ENCODE measurements around the gene FGD2. TPM values are rescaled to one million over a fixed set of nuclear protein-coding genes. Genes with fewer than 3 reads are reported as not detected.

FGD2 gene
- total RNA-seq, 4 donors from 2014 or later: 13.1 to 46.4 (median 29.6) TPM

DNA sequence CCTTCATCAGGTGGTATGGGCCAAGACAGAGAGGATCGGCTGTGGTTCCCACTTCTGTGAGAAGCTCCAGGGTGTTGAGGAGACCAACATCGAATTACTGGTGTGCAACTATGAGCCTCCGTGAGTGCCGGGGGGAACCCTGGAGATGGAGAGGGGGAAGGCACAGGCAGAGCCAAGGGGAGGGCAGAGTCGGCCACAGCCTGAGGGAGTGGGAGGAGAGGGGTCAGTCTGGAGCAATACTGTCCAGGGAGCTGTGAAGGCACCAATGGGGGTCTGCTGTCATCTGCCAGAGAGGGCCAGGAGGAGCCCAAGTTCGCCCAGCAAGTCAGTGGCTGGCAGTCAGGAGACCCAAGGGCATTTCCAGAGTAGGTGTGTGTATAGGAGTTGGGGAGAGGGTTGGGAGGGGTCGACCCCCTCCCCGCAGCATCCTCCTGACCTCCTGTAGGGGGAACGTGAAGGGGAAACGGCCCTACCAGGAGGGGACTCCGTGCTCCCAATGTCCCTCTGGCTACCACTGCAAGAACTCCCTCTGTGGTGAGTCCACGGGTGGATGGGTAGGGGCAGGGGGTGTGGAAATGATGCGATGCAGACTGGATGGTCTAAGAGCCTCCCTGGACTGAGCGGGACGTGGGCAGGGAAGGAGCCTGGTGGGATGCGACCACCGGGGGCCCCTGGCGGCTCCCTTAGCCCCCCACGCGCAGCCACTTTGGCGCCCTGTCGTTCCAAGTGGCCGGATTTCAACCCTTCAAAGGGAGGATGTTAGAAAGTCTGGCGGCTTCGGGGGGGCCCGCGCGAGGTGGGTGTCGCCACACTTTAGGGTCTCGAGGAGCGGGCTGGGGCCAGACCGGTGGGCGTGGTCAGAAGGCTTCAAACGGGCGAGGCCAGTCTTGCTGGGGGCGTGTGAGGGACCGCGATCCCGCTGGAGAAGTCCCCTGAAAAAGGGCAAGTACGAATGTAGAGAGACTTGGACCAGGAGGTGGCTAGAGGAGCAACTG is 43.7 kb upstream of the FGD2 start:
- WGBS, 2 donors (ENCODE audit: low coverage in 1 of 2): 62 to 80% methylated on average over 4 to 38 of the region's 40 CpGs
- TF ChIP-seq POLR2AphosphoS5 (IDR thresholded peaks at IDR 0.05): no peak
- TF ChIP-seq EP300 (IDR thresholded peaks at IDR 0.05; ENCODE audit: low read depth): no peak
- TF ChIP-seq, protein P1, sequence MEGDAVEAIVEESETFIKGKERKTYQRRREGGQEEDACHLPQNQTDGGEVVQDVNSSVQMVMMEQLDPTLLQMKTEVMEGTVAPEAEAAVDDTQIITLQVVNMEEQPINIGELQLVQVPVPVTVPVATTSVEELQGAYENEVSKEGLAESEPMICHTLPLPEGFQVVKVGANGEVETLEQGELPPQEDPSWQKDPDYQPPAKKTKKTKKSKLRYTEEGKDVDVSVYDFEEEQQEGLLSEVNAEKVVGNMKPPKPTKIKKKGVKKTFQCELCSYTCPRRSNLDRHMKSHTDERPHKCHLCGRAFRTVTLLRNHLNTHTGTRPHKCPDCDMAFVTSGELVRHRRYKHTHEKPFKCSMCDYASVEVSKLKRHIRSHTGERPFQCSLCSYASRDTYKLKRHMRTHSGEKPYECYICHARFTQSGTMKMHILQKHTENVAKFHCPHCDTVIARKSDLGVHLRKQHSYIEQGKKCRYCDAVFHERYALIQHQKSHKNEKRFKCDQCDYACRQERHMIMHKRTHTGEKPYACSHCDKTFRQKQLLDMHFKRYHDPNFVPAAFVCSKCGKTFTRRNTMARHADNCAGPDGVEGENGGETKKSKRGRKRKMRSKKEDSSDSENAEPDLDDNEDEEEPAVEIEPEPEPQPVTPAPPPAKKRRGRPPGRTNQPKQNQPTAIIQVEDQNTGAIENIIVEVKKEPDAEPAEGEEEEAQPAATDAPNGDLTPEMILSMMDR (IDR thresholded peaks at IDR 0.05): no peak
- TF ChIP-seq POLR2A (IDR thresholded peaks at IDR 0.05): no peak
- no peaks in the 10 kb centered on the region for H3K9me3 ChIP-seq
- intact Hi-C loops (cut with DNase I; ENCODE audit: low total_unique reads): no loop called here
- no peaks in the 10 kb centered on the region for H3K36me3 ChIP-seq
- H3K27me3 ChIP-seq: no peaks in the 10 kb centered on the region
- H3K27ac ChIP-seq: no peak overlapping the region
- in situ Hi-C loops (cut with MboI; ENCODE audit: low pct_ligation_motif_present in 1 of 4, low pct_unique_long_range_greater_than_20kb in 1 of 4, low sequenced_read_pairs in 3 of 4): no loop called here
- no peak for DNase-seq
- H3K4me3 ChIP-seq: no peak overlapping the region
- peaks cover 0 to 5% (median 0%) of the 10 kb centered on the region in 4 donors for H3K4me1 ChIP-seq

GRCh38 chr6:36962874-36963273 is 42.6 kb upstream of the FGD2 start:
- TF ChIP-seq POLR2AphosphoS5 (IDR thresholded peaks at IDR 0.05) (no peak), POLR2A (IDR thresholded peaks at IDR 0.05) (no peak), EP300 (IDR thresholded peaks at IDR 0.05; ENCODE audit: low read depth) (no peak)
- TF ChIP-seq, protein P1 (IDR thresholded peaks at IDR 0.05): no peak
- 81% methylated on average over 12 of the region's 12 CpGs; no CpG with 5 or more reads in 1 of the 2 donors for WGBS, 2 donors (ENCODE audit: low coverage in 1 of 2)
- H3K36me3 ChIP-seq: peaks cover 0 to 5% (median 0%) of the 10 kb centered on the region in 4 donors
- H3K4me1 ChIP-seq: peaks cover 0 to 5% (median 0%) of the 10 kb centered on the region in 4 donors
- intact Hi-C loops (cut with DNase I; ENCODE audit: low total_unique reads): no loop called here
- DNase-seq: peak; percentile 74
- H3K4me3 ChIP-seq: no peak overlapping the region
- H3K27ac ChIP-seq: no peak overlapping the region
- H3K9me3 ChIP-seq: no peaks in the 10 kb centered on the region
- in situ Hi-C loops (cut with MboI; ENCODE audit: low pct_ligation_motif_present in 1 of 4, low pct_unique_long_range_greater_than_20kb in 1 of 4, low sequenced_read_pairs in 3 of 4): no loop called here
- no peaks in the 10 kb centered on the region for H3K27me3 ChIP-seq

DNA sequence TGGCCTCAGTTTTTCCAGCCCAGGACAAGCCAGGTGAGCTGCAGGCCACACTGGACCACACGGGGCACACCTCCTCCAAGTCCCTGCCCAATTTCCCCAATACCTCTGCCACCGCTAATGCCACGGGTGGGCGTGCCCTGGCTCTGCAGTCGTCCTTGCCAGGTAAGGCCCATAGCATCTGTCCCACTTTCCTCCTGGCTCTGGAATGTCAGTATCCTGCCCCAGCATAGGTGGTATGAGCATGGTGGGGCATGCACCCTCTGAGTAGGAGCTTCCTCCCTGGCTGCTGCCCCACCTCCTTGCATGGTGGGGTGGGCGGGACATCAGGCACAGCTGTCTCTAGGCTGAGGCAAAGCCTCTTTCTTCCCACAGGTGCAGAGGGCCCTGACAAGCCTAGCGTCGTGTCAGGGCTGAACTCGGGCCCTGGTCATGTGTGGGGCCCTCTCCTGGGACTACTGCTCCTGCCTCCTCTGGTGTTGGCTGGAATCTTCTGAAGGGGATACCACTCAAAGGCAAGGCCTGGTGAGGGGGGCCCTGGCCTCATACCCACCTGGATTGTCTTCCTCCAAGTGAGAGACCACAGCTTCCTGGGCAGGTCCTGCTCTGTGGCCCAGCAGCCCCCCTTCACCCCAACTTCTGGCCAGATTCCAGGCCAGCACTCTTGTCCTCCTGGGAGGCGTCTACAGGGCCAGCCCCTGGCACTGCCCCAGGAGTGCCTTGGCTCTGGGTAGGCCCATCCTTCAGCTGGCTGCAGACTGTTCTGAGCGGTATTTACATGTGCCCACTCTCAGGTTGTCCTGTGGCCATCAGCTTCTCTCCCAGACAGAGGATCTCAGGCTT is 41.8 kb upstream of the FGD2 start:
- in situ Hi-C loops (cut with MboI; ENCODE audit: low pct_ligation_motif_present in 1 of 4, low pct_unique_long_range_greater_than_20kb in 1 of 4, low sequenced_read_pairs in 3 of 4): no loop called here
- Histone ChIP-seq H3K4me3 (no peak overlapping the region), H3K4me1 (peaks cover 0 to 5% (median 0%) of the 10 kb centered on the region in 4 donors), H3K27me3 (no peaks in the 10 kb centered on the region), H3K9me3 (no peaks in the 10 kb centered on the region), H3K27ac (peak overlapping the region in 1 of 4 donors; percentile 21), H3K36me3 (peaks cover 0 to 13% (median 2%) of the 10 kb centered on the region in 4 donors)
- 78% methylated on average over 10 of the region's 11 CpGs; no CpG with 5 or more reads in 1 of the 2 donors for WGBS, 2 donors (ENCODE audit: low coverage in 1 of 2)
- DNase-seq: peak; percentile 30
- TF ChIP-seq, protein P1 (IDR thresholded peaks at IDR 0.05): no peak
- peak in 1 of 3 donors; percentile 13 for TF ChIP-seq POLR2AphosphoS5 (IDR thresholded peaks at IDR 0.05)
- intact Hi-C loops (cut with DNase I; ENCODE audit: low total_unique reads): no loop called here

DNA sequence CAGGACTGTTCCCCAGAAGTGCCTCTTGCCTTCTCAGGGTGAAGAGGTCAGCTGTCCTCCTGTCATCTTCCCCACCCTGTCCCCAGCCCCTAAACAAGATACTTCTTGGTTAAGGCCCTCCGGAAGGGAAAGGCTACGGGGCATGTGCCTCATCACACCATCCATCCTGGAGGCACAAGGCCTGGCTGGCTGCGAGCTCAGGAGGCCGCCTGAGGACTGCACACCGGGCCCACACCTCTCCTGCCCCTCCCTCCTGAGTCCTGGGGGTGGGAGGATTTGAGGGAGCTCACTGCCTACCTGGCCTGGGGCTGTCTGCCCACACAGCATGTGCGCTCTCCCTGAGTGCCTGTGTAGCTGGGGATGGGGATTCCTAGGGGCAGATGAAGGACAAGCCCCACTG is 41.1 kb upstream of the FGD2 start:
- H3K36me3 ChIP-seq: peaks cover 0 to 20% (median 5%) of the 10 kb centered on the region in 4 donors
- no peak for TF ChIP-seq EP300 (IDR thresholded peaks at IDR 0.05; ENCODE audit: low read depth)
- TF ChIP-seq POLR2AphosphoS5 (IDR thresholded peaks at IDR 0.05): no peak
- no peak for TF ChIP-seq POLR2A (IDR thresholded peaks at IDR 0.05)
- TF ChIP-seq, protein P1 (IDR thresholded peaks at IDR 0.05): no peak
- H3K4me1 ChIP-seq: peaks cover 0 to 5% (median 0%) of the 10 kb centered on the region in 4 donors
- no peak for DNase-seq
- intact Hi-C loops (cut with DNase I; ENCODE audit: low total_unique reads): no loop called here
- H3K27me3 ChIP-seq: no peaks in the 10 kb centered on the region
- in situ Hi-C loops (cut with MboI; ENCODE audit: low pct_ligation_motif_present in 1 of 4, low pct_unique_long_range_greater_than_20kb in 1 of 4, low sequenced_read_pairs in 3 of 4): no loop called here
- H3K4me3 ChIP-seq: no peak overlapping the region
- H3K9me3 ChIP-seq: no peaks in the 10 kb centered on the region
- no peak overlapping the region for H3K27ac ChIP-seq
- 82% methylated on average over 6 of the region's 6 CpGs; no CpG with 5 or more reads in 1 of the 2 donors for WGBS, 2 donors (ENCODE audit: low coverage in 1 of 2)

Measured in transverse colon (tissue), 4 donors.